ENCODE measurements around the gene SLC1A7.
"Not testable (repeated sequence)": the region's sequence is repeated elsewhere in the genome, so short reads cannot be mapped to it uniquely, and the experiment has no call there.

The SLC1A7 gene

GRCh38 chr1:53142226-53142853 is at the start of gene SLC1A7:
Gene SLC1A7 (minus strand): TSS chr1:53142638. CDS start chr1:53142449, 189 bp downstream.
- DNase-seq = no peak

GRCh38 chr1:53190210-53190611 is 47.8 kb upstream of the SLC1A7 start:
- DNase-seq = no peak

GRCh38 chr1:53189061-53189460 is 46.6 kb upstream of the SLC1A7 start:
- no peak for DNase-seq

- DNase-seq = no peak
These were observed 45.7 kb upstream of the SLC1A7 start for GRCh38 chr1:53188099-53188498.

- DNase-seq = no peak
These were observed 45.0 kb upstream of the SLC1A7 start for GRCh38 chr1:53187401-53187800.

GRCh38 chr1:53186533-53186932 is 44.1 kb upstream of the SLC1A7 start:
- no peak for DNase-seq

- not testable (repeated sequence) for DNase-seq
These were observed 43.5 kb upstream of the SLC1A7 start for GRCh38 chr1:53185955-53186297.

GRCh38 chr1:53183095-53183990 is 40.9 kb upstream of the SLC1A7 start:
- no peak for DNase-seq

- DNase-seq = no peak
These were observed 40.3 kb upstream of the SLC1A7 start for GRCh38 chr1:53182716-53183094.

- DNase-seq = peak; percentile 19
These were observed 39.7 kb upstream of the SLC1A7 start for GRCh38 chr1:53182111-53182593.

GRCh38 chr1:53180951-53181350 is 38.5 kb upstream of the SLC1A7 start:
- DNase-seq = no peak

GRCh38 chr1:53180226-53180625 is 37.8 kb upstream of the SLC1A7 start:
- DNase-seq = no peak

- DNase-seq = peak; percentile 37
These were observed 34.2 kb upstream of the SLC1A7 start for GRCh38 chr1:53176452-53177208.

- DNase-seq = no peak
These were observed 32.8 kb upstream of the SLC1A7 start for GRCh38 chr1:53174971-53175913.

- peak; percentile 74 for DNase-seq
These were observed 30.1 kb upstream of the SLC1A7 start for GRCh38 chr1:53172426-53173128.

GRCh38 chr1:53166912-53167311 is 24.5 kb upstream of the SLC1A7 start:
- DNase-seq = no peak

- DNase-seq = no peak
These were observed 23.9 kb upstream of the SLC1A7 start for GRCh38 chr1:53166366-53166765.

GRCh38 chr1:53165408-53165961 is 23.0 kb upstream of the SLC1A7 start:
- DNase-seq = no peak

GRCh38 chr1:53163291-53163768 is 20.9 kb upstream of the SLC1A7 start:
- DNase-seq = no peak

- no peak for DNase-seq
These were observed 20.2 kb upstream of the SLC1A7 start for GRCh38 chr1:53162621-53163020.

GRCh38 chr1:53160924-53161378 is 18.5 kb upstream of the SLC1A7 start:
- DNase-seq = no peak

Data from DMS 273 treated with DMSO at 0.1 percent for 48 hours (cell line).